Smooth muscle cell of the brain vasculature (primary cell): ENCODE results near the gene LRRC36.

Experiments used
- DNase-seq: peaks from one replicate; pipeline ENCODE4 v3.0.0-alpha.2; 2012; ENCODE audit warnings: low read depth, low spot score

LRRC36 gene

GRCh38 chr16:67326472-67327309 is at the start of gene LRRC36, which contains the start of gene KCTD19:
Gene LRRC36 (plus strand): TSS chr16:67326815. CDS start chr16:67326863, 48 bp downstream.
Gene KCTD19 (minus strand): TSS chr16:67326741. CDS start chr16:67326707, 34 bp downstream.
- no peak for DNase-seq

DNA sequence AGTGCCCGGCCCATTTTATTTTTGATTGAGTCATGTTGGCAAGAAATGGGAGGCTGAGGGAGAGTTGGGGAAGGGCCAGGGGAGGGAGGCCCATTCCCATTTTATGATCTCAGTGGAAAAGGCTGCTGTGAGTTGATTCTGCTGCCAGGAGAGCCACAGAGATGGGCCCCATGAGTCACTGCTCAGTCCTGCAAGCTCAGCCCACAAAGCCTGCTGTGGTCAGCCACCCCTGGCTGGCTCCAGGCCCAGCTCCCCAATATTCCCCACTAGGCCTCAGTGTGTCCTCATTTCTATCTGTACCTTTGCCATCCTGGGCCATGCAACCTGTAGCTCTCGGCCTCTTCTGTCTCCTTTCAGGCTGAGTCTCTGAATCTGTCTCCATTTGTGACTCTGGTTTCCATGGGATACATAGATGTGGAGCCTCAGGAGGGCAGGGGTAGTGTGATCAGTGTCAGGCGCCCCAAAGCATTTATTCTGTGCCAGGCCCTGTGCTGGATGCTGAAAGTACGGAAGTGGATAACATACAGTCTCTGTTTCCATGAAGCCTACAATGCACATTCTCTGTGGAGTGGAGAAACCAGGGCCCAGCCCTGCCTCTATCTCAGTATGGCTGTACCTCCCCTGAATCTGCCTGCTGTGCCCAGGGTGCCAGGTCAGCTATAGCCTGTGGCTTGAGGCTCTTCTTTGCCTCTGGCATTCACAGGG is 49.2 kb upstream of the LRRC36 start:
- DNase-seq, result peak; percentile 90

- no peak for DNase-seq
Measured at GRCh38 chr16:67277999-67278772, 48.4 kb upstream of the LRRC36 start.

DNA sequence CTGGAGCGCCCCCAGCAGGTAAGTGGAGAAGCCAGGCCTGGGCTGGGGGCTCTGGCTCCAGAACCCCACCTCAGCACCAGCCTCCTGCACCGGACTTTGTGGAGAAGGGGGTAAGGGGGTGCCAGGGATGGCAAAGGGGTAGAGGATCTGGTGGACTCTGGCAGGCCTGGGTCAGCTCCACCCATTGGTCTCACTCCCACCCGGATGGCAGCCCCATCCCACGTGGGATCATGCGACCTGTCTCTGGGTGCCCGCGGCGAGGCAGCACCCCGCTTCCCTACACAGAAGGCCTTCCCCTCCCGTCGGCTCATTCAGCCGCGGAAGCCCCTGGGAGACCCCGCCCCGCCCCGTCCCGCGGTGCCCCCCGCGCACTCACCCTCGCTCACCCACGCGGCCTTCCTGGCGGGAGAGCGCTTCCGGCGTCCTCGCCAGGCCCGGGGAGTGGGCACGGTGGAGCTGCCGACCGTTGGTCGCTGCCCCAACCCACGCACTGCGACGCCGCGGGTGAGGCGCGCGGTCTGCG is 47.8 kb upstream of the LRRC36 start:
- no peak for DNase-seq

DNA sequence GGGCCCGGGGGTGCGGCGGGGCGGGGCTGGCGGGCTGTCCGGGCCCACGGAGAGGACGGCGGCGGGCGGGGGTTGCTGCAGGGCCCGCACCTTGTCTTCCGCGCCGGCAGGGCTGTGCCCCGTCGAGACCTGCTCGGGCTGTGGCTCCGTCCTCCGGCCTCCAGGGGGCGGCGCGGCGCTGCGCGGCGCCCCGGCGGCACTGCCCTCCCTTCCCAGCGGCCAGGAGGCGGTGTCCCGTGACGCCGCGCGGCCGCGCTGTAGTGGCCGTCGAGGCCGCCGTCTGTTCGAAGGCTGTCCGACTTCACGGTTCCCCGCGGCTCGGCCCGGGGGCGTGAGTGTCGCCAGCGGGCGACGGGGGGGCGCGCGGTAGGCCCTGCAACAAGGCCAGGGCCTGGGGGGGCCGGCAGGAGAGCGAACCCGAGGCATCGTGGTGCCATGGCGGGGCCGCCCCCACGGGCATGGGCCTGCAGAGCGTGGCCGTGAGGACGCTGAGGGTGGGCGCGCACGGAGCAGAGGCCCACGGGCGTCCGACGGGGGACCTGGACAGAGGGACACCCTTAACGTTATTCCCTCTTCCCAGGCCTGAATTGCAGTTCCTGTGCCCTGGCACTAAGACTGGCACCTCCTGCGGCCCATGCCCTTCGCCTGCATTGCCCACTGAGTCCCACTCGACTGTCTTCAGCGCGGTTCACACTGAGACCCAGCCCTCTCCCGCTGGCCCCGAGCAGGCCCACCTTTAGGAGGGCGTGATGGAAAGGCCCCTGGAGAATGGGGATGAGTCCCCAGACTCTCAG is 47.1 kb upstream of the LRRC36 start, which contains the start of gene PLEKHG4:
Gene PLEKHG4 (plus strand): TSS at position 237 of the 794 bp plus-strand sequence. CDS start 513 bp downstream, at position 750.
- no peak for DNase-seq

GRCh38 chr16:67280090-67281015 is 46.3 kb upstream of the LRRC36 start:
- DNase-seq, result no peak

DNA sequence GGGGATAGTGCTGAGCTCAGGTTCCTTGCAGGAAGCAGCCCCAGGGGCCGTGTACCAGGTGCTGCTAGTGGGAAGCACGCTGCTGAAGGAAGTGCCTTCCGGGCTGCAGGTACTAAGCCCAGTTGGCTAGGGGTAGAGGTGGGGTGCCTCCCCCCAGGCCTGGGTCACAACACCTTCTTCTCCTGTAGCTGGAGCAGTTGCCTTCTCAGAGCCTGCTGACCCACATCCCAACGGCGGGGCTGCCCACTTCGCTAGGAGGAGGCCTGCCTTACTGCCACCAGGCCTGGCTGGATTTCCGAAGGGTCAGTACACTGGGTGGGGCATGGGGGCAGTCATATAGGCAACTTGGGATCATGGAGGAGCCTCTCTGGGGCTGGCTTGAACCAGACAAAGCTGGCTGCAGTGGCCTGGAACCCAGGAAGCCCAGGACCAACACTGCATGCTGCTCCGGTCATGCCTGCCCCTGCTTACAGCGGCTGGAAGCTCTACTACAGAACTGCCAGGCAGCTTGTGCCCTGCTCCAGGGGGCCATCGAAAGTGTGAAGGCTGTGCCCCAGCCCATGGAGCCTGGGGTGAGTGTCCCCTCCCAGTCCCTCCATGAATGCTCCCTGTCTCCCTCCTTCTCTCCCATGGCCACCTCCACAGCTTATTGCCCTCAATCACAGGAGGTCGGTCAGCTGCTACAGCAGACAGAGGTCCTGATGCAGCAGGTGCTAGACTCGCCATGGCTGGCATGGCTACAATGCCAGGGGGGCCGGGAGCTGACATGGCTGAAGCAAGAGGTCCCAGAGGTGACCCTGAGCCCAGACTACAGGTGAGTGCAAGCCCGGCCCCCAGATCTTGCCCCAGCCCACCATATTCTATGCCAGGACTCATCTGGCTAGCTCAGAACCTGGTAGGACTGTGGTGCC is 44.8 kb upstream of the LRRC36 start:
- no peak for DNase-seq

GRCh38 chr16:67282447-67282805 is 44.2 kb upstream of the LRRC36 start:
- no peak for DNase-seq

DNA sequence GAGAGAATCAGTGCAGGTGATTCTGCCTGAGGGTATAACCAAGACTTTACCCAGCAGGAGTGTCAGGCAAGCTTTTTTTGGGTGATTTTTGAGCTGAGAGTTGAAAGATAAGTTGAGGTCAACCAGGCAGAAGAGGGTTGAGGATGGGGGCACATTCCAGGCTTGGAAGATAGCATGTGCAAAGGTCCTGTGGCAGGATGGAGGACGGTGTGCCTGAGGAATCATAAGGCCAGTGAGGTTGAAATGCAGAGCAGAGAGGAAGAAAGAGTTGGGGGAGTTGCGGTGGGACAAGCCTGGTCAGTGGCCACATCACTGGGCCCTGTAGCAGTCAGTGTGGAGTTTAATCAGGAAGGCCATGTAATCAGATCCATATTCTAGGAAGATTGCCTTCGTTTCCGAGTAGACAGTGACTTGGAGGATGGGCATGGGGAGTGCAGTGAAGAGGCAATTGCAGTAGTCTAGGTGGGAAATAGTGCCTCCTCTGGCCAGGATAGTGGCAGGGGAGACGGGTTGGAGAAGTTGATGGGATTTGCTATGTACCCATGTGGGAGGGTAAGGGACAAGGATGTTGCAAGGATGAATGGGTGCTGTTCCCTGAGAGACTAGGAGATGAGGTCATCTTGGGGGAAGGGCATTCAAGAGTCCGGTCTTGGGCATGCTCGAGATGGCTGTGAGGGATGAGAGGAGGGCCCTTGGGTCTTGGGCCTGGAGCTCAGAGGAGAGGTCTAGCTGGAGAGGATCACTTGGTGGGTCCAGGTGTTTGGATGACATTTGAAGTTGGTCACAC is 43.4 kb upstream of the LRRC36 start:
- DNase-seq, result no peak

DNA sequence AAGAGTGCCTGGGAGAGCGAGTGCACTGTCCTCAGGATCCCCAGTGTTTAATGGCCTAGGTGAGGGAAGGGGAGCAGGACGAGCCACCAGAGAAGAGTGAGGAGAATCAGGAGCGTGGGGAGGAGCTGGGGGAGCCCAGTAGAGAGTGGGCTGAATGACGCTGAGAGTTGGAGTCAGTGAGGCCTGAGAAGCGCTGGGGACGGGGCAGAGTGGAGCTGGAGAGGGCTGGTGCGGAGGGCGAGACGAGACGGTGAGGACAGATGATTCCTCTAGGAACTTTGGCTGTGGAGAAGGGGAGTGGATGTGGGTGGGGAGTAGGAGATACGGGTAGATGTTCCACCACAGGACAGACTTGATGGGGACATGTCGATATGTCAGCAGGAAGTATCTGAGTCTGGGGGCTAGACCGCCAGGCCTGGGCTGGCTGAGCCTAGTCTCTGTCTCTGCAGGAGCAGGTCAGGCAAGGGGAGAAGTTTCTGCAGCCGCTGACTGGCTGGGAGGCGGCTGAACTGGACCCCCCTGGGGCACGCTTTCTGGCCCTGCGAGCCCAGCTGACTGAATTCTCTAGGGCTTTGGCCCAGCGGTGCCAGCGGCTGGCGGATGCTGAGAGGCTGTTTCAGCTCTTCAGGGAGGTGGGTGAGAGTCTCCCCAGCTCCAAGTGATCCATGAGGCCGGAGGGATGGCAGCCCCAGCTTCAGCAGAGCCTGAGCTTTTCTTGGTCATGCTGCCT is 42.6 kb upstream of the LRRC36 start:
- DNase-seq, result no peak

GRCh38 chr16:67284699-67285646 is 41.6 kb upstream of the LRRC36 start:
- no peak for DNase-seq

DNA sequence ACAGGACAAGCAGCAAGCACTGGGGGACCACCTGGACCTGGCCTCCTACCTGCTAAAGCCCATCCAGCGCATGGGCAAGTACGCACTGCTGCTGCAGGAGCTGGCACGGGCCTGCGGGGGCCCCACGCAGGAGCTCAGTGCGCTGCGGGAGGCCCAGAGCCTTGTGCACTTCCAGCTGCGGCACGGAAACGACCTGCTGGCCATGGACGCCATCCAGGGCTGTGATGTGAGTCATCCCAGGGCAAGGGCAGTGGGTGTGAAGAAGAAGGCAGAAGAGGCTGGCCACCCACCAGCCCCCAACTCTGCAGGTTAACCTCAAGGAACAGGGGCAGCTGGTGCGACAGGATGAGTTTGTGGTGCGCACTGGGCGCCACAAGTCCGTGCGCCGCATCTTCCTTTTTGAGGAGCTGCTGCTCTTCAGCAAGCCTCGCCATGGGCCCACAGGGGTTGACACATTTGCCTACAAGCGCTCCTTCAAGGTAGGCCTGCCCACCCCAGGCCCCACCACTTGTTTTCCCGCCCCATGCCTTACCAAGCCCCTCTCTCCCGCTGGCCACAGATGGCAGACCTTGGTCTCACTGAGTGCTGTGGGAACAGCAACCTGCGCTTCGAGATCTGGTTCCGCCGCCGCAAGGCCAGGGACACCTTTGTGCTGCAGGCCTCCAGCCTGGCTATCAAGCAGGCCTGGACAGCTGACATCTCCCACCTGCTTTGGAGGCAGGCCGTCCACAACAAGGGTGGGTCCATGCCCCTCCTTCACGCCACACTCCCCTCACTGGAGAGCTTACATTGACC is 40.0 kb upstream of the LRRC36 start:
- no peak for DNase-seq

GRCh38 chr16:67287960-67288359 is 38.7 kb upstream of the LRRC36 start:
- DNase-seq, result no peak

- no peak for DNase-seq
Measured at GRCh38 chr16:67291461-67291860, 35.2 kb upstream of the LRRC36 start.

- DNase-seq, result no peak
Measured at GRCh38 chr16:67294171-67294757, 32.4 kb upstream of the LRRC36 start.
